Activated CD4-positive, alpha-beta T cell treated with anti-CD3 and anti-CD28 coated beads, Interleukin-2, amount 50 U/mL, for 48 hours (primary cell): ENCODE measurements around the gene MTHFR.

ENCODE experiments used
- DNase-seq, 2 experiments: peaks; one replicate each; pipeline ENCODE4 v3.0.0-alpha.2; 2020

MTHFR gene

DNA sequence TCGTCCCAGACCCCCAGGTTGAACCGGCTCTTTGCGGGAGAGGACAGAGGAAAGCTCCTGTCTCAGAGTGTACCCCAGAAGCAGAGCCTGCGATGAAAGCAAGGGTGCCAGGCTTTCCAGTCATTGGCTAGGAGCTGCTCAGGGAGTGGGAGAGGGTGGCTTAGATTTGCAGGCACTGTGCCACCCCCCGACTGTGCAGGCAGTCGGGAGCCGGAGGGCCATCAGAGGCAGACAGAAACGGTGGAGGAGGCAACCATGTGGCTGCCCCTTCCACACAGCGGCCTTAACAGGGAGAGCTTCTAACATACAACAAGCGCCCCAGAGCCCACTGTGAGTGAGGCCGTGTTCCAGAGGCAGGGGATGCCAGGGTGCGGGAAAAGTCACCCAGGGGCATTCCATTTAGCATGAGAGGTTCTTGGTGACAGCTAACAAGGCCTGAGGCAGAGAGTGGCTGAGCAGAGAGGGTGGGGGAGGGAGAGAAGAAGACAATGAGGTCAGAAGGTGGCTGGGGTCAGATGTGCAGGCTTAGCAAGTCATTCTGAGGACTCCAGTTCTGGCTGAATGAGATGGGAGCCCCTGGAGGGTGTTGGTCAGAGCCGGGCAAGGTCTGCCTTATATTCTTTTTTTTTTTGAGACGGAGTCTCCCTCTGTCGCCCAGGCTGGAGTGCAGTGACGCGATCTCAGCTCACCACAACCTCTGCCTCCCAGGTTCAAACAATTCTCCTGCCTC, 53.2 kb downstream of the MTHFR start:
- DNase-seq: no peak

- DNase-seq: no peak
These were observed 54.7 kb downstream of the MTHFR start for GRCh38 chr1:11751087-11751486.

GRCh38 chr1:11749996-11750395, 55.8 kb downstream of the MTHFR start:
- DNase-seq: no peak

DNA sequence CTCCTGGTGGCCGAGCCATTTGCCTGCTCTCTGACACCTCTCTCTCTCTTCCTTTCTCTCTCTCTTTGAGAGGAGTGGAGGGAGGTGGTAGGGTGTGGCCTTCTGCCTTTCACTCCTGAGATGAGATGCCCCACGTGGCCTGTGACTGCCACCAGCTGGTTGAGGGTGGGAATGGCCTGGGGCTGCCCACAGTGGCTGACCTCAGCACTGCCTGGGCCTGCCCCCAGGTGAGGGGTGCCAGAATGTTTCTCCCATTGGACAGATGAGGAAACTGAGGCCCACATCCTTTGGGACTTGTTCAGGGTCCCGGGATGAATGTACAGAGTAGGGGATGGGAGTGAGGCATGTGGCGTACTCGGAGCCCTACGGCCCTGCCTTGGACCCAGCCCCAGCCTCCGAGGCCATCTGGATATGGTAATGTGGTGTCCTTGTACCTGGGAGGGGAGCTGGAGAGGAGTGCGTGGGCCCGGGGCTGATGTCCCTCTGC, 56.5 kb downstream of the MTHFR start:
- peak; percentile 53 to 68 for DNase-seq

GRCh38 chr1:11748294-11749202, 57.2 kb downstream of the MTHFR start:
- no peak for DNase-seq

DNA sequence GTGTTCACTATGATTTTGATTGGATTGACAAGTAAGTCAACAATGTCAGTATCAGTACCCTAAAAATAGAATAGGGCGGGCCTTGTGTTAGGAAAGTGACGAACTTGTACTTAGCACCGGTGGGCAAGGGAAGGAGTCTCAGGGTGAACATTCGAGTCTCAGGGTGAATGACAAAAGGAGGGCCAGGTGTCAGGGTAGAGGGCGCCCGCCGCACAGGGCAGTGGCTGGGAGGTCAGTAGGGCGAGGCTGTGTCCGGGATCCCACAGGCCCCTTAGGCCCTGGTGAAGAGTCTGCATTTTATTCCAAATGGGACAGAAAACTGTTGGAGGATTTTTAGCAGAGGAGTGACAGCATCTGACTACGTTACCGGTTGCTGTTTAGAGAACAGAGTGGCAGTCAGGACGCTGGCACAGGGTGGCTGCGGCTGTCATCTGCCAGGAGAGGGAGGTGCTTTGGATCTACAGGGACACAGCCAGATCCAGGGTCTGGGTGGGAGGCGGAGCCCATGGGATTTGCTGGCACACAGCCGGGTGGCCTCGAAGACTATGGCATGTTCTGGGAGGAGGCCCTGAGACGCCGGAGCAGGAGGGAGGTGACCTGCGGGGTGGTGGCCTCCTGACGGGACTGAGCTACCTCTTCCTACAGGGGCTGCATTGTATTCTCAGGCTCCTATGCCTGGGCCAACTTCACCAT, 58.8 kb downstream of the MTHFR start:
- no peak for DNase-seq

DNA sequence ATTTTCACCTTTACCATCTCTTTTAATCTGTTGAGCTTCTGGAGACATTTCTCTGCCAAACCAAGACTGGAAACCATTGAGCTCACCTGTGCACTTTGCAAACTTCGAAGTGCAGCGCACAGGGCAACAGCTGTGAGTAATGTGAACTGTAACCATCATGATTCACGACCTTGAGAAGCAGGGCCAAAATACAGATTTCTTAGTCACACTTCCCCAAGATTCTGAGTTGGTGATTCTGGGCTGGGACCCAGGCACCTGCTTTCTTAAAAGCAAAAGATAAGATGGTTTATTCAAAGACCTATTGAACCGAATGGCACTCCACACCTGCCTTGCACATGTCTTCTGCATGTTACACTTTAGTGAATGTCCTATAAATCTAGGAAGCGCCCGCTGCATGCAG, 59.7 kb downstream of the MTHFR start:
- DNase-seq: no peak

DNA sequence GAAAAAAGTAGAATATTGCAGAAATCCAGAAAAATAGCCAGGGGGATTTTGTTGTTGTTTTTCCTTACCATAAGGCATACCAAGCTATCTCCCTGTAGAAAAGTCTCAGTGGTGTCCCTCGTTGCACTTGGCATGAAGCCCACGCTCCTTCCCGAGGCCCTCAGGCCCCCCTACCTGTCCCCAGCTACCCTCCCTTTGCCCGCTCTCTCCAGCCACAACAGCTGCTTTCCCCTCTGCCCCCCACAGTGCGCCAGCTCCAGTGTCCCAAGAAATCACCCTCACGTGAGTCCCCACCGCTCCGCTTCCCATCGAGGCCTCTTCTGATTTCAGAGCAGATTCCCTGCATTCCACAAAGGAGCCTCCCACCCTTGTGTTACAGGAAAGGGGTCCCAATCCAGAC, 61.5 kb downstream of the MTHFR start:
- no peak for DNase-seq

GRCh38 chr1:11741919-11742558, 63.7 kb downstream of the MTHFR start:
- DNase-seq: no peak

- no peak for DNase-seq
These were observed 64.3 kb downstream of the MTHFR start for GRCh38 chr1:11741482-11741881.

DNA sequence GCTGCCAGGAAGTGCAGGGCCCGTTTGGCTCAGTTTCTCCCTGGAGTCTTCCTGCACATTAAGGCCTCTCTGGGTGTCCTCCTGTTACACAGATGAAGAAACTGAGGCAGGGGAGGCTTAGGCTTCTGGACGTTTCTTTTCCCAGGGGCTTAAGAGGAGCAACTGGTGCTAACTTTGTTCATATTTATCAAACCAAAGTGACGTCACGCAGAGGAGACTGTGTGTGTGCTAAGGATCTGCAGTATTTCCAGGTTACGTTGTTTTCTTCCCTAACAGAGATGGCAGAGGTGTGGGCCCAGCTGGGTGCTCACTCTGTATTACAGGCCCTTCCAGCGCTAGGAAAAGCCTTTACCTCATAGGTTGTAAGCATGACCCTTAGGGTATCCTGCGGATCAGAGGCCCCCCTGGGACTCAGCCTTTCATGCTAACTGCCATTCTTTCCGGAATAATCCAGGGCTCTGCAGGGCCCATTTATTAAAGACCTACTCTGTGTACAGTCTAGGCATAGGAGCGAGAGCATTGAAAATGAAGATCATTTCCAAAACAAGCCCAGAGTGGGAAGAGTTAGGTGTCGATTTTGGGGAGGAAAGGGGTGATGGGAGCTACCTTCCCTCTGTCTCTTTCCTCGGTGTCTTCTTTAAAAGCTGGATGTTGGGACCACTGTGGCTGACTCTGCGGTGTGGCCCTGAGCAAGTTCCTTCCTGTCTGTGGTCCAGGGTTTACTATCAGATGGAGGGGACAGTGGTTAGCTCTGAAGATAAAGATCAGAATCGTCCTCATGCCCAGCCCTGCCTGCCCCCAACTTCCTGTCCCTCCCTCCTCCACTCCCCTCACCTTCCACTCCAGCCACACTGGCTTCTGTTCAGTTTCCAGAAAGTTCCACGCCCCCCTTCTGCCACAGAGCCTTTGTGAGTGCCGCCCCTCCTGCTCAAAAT, 65.2 kb downstream of the MTHFR start:
- DNase-seq: peak; percentile 31 to 40

GRCh38 chr1:11738783-11739182, 67.0 kb downstream of the MTHFR start:
- no peak for DNase-seq

- DNase-seq: no peak
These were observed 67.7 kb downstream of the MTHFR start for GRCh38 chr1:11738096-11738495.

DNA sequence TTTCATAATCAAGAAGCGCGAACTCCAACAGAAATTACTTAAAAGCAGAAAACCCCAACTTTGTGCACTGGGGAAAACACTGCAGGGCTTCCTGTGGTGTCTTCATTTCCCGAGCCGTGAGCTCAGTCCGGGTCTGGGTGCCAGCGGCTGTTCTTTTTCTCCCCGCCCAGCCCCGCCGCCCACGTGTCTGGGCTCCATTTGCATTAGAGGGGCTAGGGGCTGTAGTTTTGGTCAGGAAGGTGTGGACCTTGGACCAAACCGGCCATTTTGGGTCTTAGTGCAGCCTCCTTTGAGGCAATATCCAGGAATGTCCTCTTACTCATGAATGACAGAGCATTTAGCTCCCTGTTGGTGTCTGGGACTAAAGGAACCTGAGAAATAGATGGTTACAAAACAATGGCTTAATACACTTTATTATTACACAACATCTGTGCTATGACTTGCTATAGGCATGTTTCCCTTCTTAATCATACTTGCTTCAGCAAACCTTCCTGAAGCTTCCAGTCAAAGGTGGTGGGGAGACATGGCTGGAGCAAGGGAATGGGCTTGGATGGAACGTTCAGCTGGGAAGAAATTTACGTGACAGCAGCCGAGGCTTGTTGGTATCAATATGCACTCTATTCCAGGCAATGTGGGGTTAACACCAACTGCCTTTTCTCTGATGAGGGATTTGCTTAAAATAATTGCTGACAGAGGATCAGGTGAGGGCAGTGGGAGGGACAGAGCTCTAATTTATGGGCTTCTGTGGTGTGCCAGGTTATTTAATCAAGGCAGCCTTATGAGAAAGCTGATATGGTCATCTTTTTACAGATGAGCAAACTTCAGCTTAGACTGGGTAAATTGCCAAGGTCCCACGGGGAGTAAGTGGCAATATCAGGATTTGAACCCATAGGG, 68.8 kb downstream of the MTHFR start:
- DNase-seq: peak; percentile 38 to 56

DNA sequence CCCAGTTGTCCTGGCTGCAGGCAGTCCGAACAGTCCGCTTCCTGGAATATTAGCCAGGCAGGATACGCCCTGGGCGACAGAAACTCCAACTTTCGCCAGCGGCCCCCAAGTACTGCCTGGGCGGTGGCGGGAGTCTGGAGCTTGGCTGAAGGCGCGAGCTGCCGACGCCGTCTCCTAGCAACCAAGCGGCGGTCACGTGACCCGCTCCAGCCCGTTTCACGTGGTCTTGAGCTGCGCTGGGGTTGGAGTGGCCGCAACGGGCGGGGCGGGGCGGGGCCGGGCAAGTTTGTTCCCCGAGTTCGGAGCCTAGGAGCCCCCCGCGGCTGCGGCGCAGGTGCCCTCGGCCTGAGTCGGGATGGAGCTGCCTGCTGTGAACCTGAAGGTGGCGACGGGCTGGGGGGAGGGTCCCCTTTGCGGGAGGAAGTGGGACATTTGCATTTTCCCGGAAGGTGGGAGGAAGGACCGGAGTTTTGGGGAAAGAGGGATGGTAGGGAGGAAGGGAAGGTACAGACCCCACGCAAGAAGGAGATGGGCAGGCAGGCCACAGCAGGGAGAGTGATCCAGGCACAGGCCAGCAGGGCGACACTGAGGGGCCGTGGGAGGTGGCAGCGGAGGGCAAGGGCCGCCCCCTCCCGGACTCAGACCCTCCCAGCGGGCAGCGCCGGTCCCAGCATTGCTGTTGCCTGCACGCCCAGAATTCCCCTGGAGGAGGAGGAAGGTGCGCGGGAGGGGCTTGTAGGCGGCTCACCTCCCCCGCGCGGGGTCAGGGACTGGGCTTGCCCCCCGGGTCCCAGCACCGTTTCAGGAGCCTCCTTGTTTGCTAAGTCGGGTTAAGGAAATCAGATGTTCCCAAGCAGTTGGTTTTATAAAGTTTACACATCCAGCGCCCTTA, 69.7 kb downstream of the MTHFR start, which contains the start of gene AGTRAP:
TSS of gene AGTRAP (plus strand) at position 283 of the 892 bp plus-strand sequence. CDS start at position 356, 73 bp downstream.
- peak; percentile 92 to 93 for DNase-seq
